ENCODE results near the gene RCC1. TPM values are rescaled to one million over a fixed set of nuclear protein-coding genes. Genes with fewer than 3 reads are reported as not detected.
"Not testable (repeated sequence)": the region's sequence is repeated elsewhere in the genome, so short reads cannot be mapped to it uniquely, and the experiment has no call there.

The RCC1 gene
- total RNA-seq, 1 donor from 2014 or later, result 128 TPM

- no peak for DNase-seq (ENCODE audit: low spot score)
- no peaks in the 10 kb centered on the region for H3K27me3 Mint-ChIP-seq (ENCODE audit: low read depth)
- peaks cover 54% of the 10 kb centered on the region for H3K36me3 Mint-ChIP-seq (ENCODE audit: low read depth)
- no peak overlapping the region for H3K27ac Mint-ChIP-seq
- no peak overlapping the region for H3K4me3 Mint-ChIP-seq (ENCODE audit: low read depth)
- H3K9me3 Mint-ChIP-seq, result no peaks in the 10 kb centered on the region
- intact Hi-C loops (cut with micrococcal nuclease), result no loop called here
- no peaks in the 10 kb centered on the region for H3K4me1 Mint-ChIP-seq (ENCODE audit: low read depth)
These were observed 61.1 kb downstream of the RCC1 start for GRCh38 chr1:28566931-28567330.

GRCh38 chr1:28571911-28572310, 66.1 kb downstream of the RCC1 start:
- H3K4me1 Mint-ChIP-seq (ENCODE audit: low read depth), result no peaks in the 10 kb centered on the region
- H3K27ac Mint-ChIP-seq, result no peak overlapping the region
- intact Hi-C loops (cut with micrococcal nuclease), result no loop called here
- no peak overlapping the region for H3K4me3 Mint-ChIP-seq (ENCODE audit: low read depth)
- H3K9me3 Mint-ChIP-seq, result no peaks in the 10 kb centered on the region
- no peaks in the 10 kb centered on the region for H3K27me3 Mint-ChIP-seq (ENCODE audit: low read depth)
- peaks cover 44% of the 10 kb centered on the region for H3K36me3 Mint-ChIP-seq (ENCODE audit: low read depth)
- no peak for DNase-seq (ENCODE audit: low spot score)

- H3K9me3 Mint-ChIP-seq; H3K4me3 Mint-ChIP-seq (ENCODE audit: low read depth); intact Hi-C loops (cut with micrococcal nuclease); H3K27ac Mint-ChIP-seq; H3K4me1 Mint-ChIP-seq (ENCODE audit: low read depth); DNase-seq (ENCODE audit: low spot score); H3K27me3 Mint-ChIP-seq (ENCODE audit: low read depth): not testable (repeated sequence)
- peaks cover 48% of the 10 kb centered on the region for H3K36me3 Mint-ChIP-seq (ENCODE audit: low read depth)
These were observed 67.0 kb downstream of the RCC1 start for GRCh38 chr1:28572891-28573290.

- no peak overlapping the region for H3K27ac Mint-ChIP-seq
- H3K9me3 Mint-ChIP-seq, result no peaks in the 10 kb centered on the region
- peaks cover 6% of the 10 kb centered on the region for H3K4me1 Mint-ChIP-seq (ENCODE audit: low read depth)
- intact Hi-C loops (cut with micrococcal nuclease), result no loop called here
- peaks cover 48% of the 10 kb centered on the region for H3K36me3 Mint-ChIP-seq (ENCODE audit: low read depth)
- DNase-seq (ENCODE audit: low spot score), result no peak
- H3K4me3 Mint-ChIP-seq (ENCODE audit: low read depth), result no peak overlapping the region
- no peaks in the 10 kb centered on the region for H3K27me3 Mint-ChIP-seq (ENCODE audit: low read depth)
These were observed 67.7 kb downstream of the RCC1 start for GRCh38 chr1:28573564-28573963.

GRCh38 chr1:28577052-28577678, 71.3 kb downstream of the RCC1 start:
- Mint-ChIP-seq H3K9me3 (no peaks in the 10 kb centered on the region), H3K4me1 (ENCODE audit: low read depth) (peaks cover 18% of the 10 kb centered on the region), H3K4me3 (ENCODE audit: low read depth) (no peak overlapping the region), H3K27me3 (ENCODE audit: low read depth) (no peaks in the 10 kb centered on the region), H3K36me3 (ENCODE audit: low read depth) (peaks cover 61% of the 10 kb centered on the region), H3K27ac (peak overlapping the region; percentile 60)
- no peak for DNase-seq (ENCODE audit: low spot score)
- intact Hi-C loops (cut with micrococcal nuclease), result no loop called here

- peak overlapping the region; percentile 35 for H3K27ac Mint-ChIP-seq
- no peaks in the 10 kb centered on the region for H3K27me3 Mint-ChIP-seq (ENCODE audit: low read depth)
- no peaks in the 10 kb centered on the region for H3K9me3 Mint-ChIP-seq
- no peak for DNase-seq (ENCODE audit: low spot score)
- H3K4me1 Mint-ChIP-seq (ENCODE audit: low read depth), result peaks cover 19% of the 10 kb centered on the region
- peak overlapping the region; percentile 50 for H3K4me3 Mint-ChIP-seq (ENCODE audit: low read depth)
- H3K36me3 Mint-ChIP-seq (ENCODE audit: low read depth), result peaks cover 61% of the 10 kb centered on the region
- intact Hi-C loops (cut with micrococcal nuclease), result no loop called here
These were observed 72.1 kb downstream of the RCC1 start for GRCh38 chr1:28577738-28578536.

- no peaks in the 10 kb centered on the region for H3K27me3 Mint-ChIP-seq (ENCODE audit: low read depth)
- H3K9me3 Mint-ChIP-seq, result no peaks in the 10 kb centered on the region
- H3K4me1 Mint-ChIP-seq (ENCODE audit: low read depth), result peaks cover 21% of the 10 kb centered on the region
- peak overlapping the region; percentile 71 for H3K27ac Mint-ChIP-seq
- H3K36me3 Mint-ChIP-seq (ENCODE audit: low read depth), result peaks cover 58% of the 10 kb centered on the region
- intact Hi-C loops (cut with micrococcal nuclease), result no loop called here
- H3K4me3 Mint-ChIP-seq (ENCODE audit: low read depth), result peak overlapping the region; percentile 42
- no peak for DNase-seq (ENCODE audit: low spot score)
These were observed 72.9 kb downstream of the RCC1 start for GRCh38 chr1:28578696-28579218.

- Mint-ChIP-seq H3K4me1 (ENCODE audit: low read depth) (peaks cover 21% of the 10 kb centered on the region), H3K4me3 (ENCODE audit: low read depth) (peak overlapping the region; percentile 96), H3K27ac (peak overlapping the region; percentile 84), H3K36me3 (ENCODE audit: low read depth) (peaks cover 58% of the 10 kb centered on the region), H3K9me3 (no peaks in the 10 kb centered on the region), H3K27me3 (ENCODE audit: low read depth) (no peaks in the 10 kb centered on the region)
- no peak for DNase-seq (ENCODE audit: low spot score)
- intact Hi-C loops (cut with micrococcal nuclease), result no loop called here
These were observed 73.6 kb downstream of the RCC1 start for GRCh38 chr1:28579401-28579800.

GRCh38 chr1:28580722-28581530, 75.1 kb downstream of the RCC1 start:
- H3K27ac Mint-ChIP-seq, result peak overlapping the region; percentile 84
- H3K4me3 Mint-ChIP-seq (ENCODE audit: low read depth), result peak overlapping the region; percentile 96
- peaks cover 50% of the 10 kb centered on the region for H3K36me3 Mint-ChIP-seq (ENCODE audit: low read depth)
- no peaks in the 10 kb centered on the region for H3K27me3 Mint-ChIP-seq (ENCODE audit: low read depth)
- peaks cover 21% of the 10 kb centered on the region for H3K4me1 Mint-ChIP-seq (ENCODE audit: low read depth)
- H3K9me3 Mint-ChIP-seq, result no peaks in the 10 kb centered on the region
- no peak for DNase-seq (ENCODE audit: low spot score)
- intact Hi-C loops (cut with micrococcal nuclease), result loop anchor here (1.0 to 5.0 kb wide), 5 partner anchors 62 to 334 kb away; partner anchors contain the start of genes RNU11, TAF12 and YTHDF2

- peaks cover 48% of the 10 kb centered on the region for H3K36me3 Mint-ChIP-seq (ENCODE audit: low read depth)
- H3K27me3 Mint-ChIP-seq (ENCODE audit: low read depth), result no peaks in the 10 kb centered on the region
- DNase-seq (ENCODE audit: low spot score), result peak; percentile 95
- H3K9me3 Mint-ChIP-seq, result no peaks in the 10 kb centered on the region
- H3K27ac Mint-ChIP-seq, result peak overlapping the region; percentile 94
- peaks cover 21% of the 10 kb centered on the region for H3K4me1 Mint-ChIP-seq (ENCODE audit: low read depth)
- H3K4me3 Mint-ChIP-seq (ENCODE audit: low read depth), result peak overlapping the region; percentile 96
- intact Hi-C loops (cut with micrococcal nuclease), result loop anchor here (1.0 to 5.0 kb wide), 7 partner anchors 28 to 334 kb away; partner anchors contain the start of genes PHACTR4, RNU11, TAF12 and TRNAU1AP
These were observed 75.8 kb downstream of the RCC1 start for GRCh38 chr1:28581531-28582247.

- peak overlapping the region; percentile 94 for H3K27ac Mint-ChIP-seq
- peaks cover 21% of the 10 kb centered on the region for H3K4me1 Mint-ChIP-seq (ENCODE audit: low read depth)
- H3K4me3 Mint-ChIP-seq (ENCODE audit: low read depth), result peak overlapping the region; percentile 96
- no peaks in the 10 kb centered on the region for H3K27me3 Mint-ChIP-seq (ENCODE audit: low read depth)
- DNase-seq (ENCODE audit: low spot score), result no peak
- intact Hi-C loops (cut with micrococcal nuclease), result loop anchor here (1.0 to 5.0 kb wide), 4 partner anchors 29 to 335 kb away; partner anchors contain the start of genes PHACTR4, TRNAU1AP and YTHDF2
- peaks cover 42% of the 10 kb centered on the region for H3K36me3 Mint-ChIP-seq (ENCODE audit: low read depth)
- no peaks in the 10 kb centered on the region for H3K9me3 Mint-ChIP-seq
These were observed 76.4 kb downstream of the RCC1 start for GRCh38 chr1:28582248-28582615.
